Right lobe of liver (tissue), 4 donors: ENCODE data around the gene SYTL3.

Source experiments
- CTCF ChIP-seq, 4 donors: fragments of 200-600 bp in 3 of 4; fragments of 450-650 bp in 1 of 4; IDR thresholded peaks; one replicate each; pipeline versions ENCODE4 v1.5.1 to v1.8.0; 2016 to 2022; ENCODE audit warnings: antibody characterized with exemption in 4 of 4, mild to moderate bottlenecking in 2 of 4
- POLR2A ChIP-seq: fragments of 450-650 bp; IDR thresholded peaks from one replicate; pipeline ENCODE4 v1.6.1; 2017; ENCODE audit warnings: antibody characterized with exemption, mild to moderate bottlenecking
- donor health status: DM: no; HTN: no; CAD: no.
- donor health status: DM: no; HTN: no; CAD: no.
- donor health status: DM: no; HTN: yes; CAD: no.

DNA sequence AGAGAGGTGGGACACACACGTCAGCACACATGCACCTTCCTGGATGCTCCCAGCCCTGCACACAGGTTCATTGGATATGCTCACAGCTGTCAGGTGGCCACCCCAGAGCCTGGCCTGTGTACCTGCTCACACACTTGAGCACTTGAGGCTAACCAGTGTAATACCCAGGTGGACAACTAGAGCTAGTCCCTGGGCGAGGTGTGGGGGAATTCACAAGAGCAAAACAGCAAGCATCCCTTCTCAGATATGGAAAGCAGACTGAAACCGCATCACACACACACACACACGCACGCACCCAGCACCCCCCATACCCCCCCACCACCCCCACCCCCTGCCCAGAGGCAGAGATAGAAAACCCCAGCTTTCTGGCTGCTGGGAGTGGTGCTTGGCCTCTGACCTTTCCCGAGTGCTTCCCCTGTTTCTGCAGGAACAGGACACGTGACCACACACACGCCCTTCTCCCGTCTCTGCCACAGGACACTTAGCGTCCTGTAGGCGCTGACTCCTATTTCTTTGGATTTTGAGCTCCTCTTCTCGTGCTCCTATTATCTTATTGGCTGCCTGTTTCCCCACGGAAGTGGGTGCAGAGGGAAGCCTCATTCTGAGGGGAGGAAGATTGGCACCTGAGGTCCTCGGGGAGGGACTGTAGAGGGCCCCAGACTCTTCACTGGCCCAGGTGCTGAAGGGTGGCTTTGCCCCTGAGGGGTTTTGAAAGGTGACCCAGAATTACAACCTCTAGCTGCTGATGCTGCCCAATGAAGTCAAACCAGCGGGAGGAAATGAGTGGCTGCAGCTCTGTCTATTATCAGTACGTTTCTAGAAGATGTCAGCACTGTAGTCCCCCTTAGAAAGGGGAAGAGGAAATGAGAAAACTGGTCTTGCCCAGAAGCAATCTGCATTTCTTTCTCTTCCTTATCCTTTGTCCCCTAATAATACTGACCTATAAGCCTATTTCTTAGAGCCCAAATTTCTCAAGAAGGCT lies 65.8 kb downstream of the SYTL3 start:
- TF ChIP-seq CTCF (IDR thresholded peaks at IDR 0.05): no peak
- no peak for TF ChIP-seq POLR2A
